Loucy (cell line): Measurements from ENCODE around the gene ZNF418.

Experiments
- H2AFZ ChIP-seq: fragments of 200-600 bp; sonication (generic); 2 replicates; pipeline ENCODE4 v1.6.0; 2016; ENCODE audit warnings: antibody characterized with exemption, mild to moderate bottlenecking, low read length, moderate library complexity
- H3F3A ChIP-seq: fragments of 200-600 bp; 2 replicates; pipeline ENCODE4 v1.6.0; 2016; ENCODE audit warnings: antibody characterized with exemption, low read depth, mild to moderate bottlenecking
- H3K27me3 ChIP-seq: fragments of 200-600 bp; sonication (generic); 2 replicates; pipeline ENCODE4 v1.6.1; 2014; ENCODE audit warnings: low read length, mild to moderate bottlenecking; ENCODE audit not compliant: insufficient read depth, poor library complexity, severe bottlenecking
- H3K36me3 ChIP-seq: fragments of 200-600 bp; sonication (generic); 2 replicates; pipeline ENCODE4 v1.6.1; 2016; ENCODE audit warnings: low read length; ENCODE audit not compliant: insufficient read depth
- H3K4me1 ChIP-seq: fragments of 200-600 bp; sonication (generic); 2 replicates; pipeline ENCODE4 v1.5.1; 2014; ENCODE audit warnings: low read length, mild to moderate bottlenecking; ENCODE audit not compliant: insufficient read depth, poor library complexity, severe bottlenecking
- H3K4me2 ChIP-seq: fragments of 200-600 bp; sonication (generic); 2 replicates; pipeline ENCODE4 v1.6.0; 2014; ENCODE audit warnings: antibody characterized with exemption, low read length, low read depth, mild to moderate bottlenecking; ENCODE audit not compliant: poor library complexity, severe bottlenecking
- H3K4me3 ChIP-seq: fragments of 200-600 bp; sonication (generic); 2 replicates; pipeline ENCODE4 v1.5.1; 2014; ENCODE audit warnings: low read length, mild to moderate bottlenecking, mixed read lengths; ENCODE audit not compliant: poor library complexity, severe bottlenecking
- H3K79me2 ChIP-seq: fragments of 200-600 bp; sonication (generic); 2 replicates; pipeline ENCODE4 v1.6.1; 2014; ENCODE audit warnings: low read length; ENCODE audit not compliant: insufficient read depth
- H3K9ac ChIP-seq: fragments of 200-600 bp; sonication (generic); 2 replicates; pipeline ENCODE4 v1.6.0; 2014; ENCODE audit warnings: mild to moderate bottlenecking, low read depth, low read length, moderate library complexity; ENCODE audit not compliant: poor library complexity, severe bottlenecking
- H3K9me2 ChIP-seq: fragments of 200-600 bp; sonication (generic); replicated peaks from 2 replicates; pipeline ENCODE4 v1.6.1; 2016; ENCODE audit warnings: low read depth, low read length, mixed read lengths
- H3K9me3 ChIP-seq: fragments of 200-600 bp; sonication (generic); 2 replicates; pipeline ENCODE4 v1.6.1; 2014; ENCODE audit warnings: mild to moderate bottlenecking, antibody characterized with exemption, low read length, low read depth; ENCODE audit not compliant: insufficient read depth
- H4K20me1 ChIP-seq: fragments of 200-600 bp; sonication (generic); 2 replicates; pipeline ENCODE4 v1.6.0; 2014; ENCODE audit warnings: antibody characterized with exemption, low read length, mild to moderate bottlenecking; ENCODE audit not compliant: insufficient read depth, poor library complexity, severe bottlenecking
- CTCF ChIP-seq: fragments of 200-600 bp; sonication (generic); conservative IDR thresholded peaks from 2 replicates; pipeline ENCODE4 v1.5.1; 2014; ENCODE audit warnings: mild to moderate bottlenecking, antibody characterized with exemption, low read length
- EZH2phosphoT487 ChIP-seq: fragments of 200-600 bp; IDR thresholded peaks from 2 replicates; pipeline ENCODE4 v1.6.1; 2018; ENCODE audit warnings: antibody characterized with exemption, mild to moderate bottlenecking, moderate library complexity, borderline replicate concordance

The ZNF418 gene

DNA sequence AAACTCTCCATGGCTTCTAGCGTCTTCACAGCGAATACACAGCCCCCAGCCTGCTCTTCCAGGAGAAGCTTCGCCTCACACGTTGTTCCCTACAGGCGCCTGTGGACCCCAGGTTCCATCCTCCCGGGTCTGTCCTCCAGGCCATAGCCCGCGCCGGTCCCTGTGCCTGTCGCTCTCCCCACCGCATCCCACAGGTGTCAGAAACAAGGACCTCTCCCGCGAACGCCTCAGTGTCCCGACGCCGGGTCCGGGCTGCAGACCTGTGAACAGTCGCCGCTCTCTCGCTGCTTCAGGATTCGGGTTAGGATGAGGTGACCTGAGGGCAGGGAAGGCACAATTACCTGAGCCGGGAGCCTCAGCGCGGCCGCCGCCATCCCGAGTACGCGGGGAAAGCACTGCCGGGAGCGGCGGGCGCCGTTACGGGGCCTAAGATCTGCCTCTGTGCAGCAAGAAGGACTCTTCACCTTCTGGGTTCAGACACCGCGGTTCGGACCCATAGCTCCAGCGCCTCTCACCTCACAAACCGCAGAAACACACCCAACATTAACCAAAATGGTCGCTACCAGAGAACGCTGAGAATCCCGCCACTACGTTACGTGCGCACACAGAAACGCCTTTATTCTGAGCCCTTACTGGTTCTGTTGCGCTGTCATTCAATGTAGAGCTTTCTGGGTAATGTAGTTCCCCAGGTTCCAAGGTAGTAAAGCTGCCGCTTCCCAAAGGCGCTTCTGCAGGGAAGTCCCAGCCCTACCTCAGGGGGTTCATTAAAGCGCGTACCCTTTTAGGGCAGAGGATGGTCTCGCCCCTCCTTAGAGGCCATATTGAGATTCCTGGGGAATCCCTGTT lies at the start of gene ZNF418:
ZNF418 (minus strand) TSS at position 583 of the 846 bp plus-strand sequence. CDS start 1,580 bp downstream, outside the sequence.
- peaks cover 4% of the 10 kb centered on the region; the same call in 1 of the 2 replicates for H3K79me2 ChIP-seq
- H3F3A ChIP-seq: no peaks in the 10 kb centered on the region
- peaks cover 3% of the 10 kb centered on the region; the same call in 1 of the 2 replicates for H3K36me3 ChIP-seq
- TF ChIP-seq EZH2phosphoT487 (no peak), CTCF (no peak)
- H3K4me3 ChIP-seq: peak within 1 kb of the TSS; percentile 68
- H3K4me1 ChIP-seq: no peaks in the 10 kb centered on the region
- H3K27me3 ChIP-seq: no peaks in the 10 kb centered on the region
- H2AFZ ChIP-seq: no peak within 1 kb of the TSS
- peak within 1 kb of the TSS; percentile 65 for H3K9ac ChIP-seq
- peak within 1 kb of the TSS; percentile 13 for H3K4me2 ChIP-seq
- H4K20me1 ChIP-seq: no peaks in the 10 kb centered on the region
- no peaks in the 10 kb centered on the region; the same call in 1 of the 2 replicates for H3K9me3 ChIP-seq
- H3K9me2 ChIP-seq: no peaks in the 10 kb centered on the region

DNA sequence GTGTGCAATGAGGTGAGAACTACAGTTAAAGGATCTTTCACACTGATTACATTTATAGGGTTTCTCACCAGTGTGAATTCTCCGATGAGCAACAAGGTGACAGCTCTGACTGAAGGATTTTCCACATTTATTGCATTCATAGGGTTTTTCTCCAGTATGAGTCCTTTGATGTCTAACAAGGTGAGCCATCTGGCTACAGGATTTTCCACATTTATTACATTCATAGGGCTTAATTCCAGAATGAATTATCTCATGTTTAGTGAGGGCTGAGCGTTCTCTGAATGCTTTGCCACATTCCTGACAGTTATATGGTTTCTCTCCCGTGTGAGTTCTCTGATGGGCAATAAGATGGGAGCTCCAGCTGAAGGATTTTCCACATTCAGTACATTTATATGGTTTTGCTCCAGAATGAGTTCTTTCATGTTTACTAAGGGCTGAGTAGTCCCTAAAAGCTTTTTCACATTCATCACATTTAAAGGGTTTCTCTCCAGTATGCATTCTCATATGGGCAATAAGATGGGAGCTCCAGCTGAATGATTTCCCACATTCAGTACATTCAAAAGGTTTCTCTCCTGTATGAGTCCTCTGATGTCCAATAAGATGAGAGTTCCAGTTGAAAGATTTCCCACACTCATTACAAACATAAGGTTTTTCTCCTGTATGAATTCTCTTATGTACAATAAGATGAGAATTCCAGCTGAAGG lies 43.5 kb upstream of the ZNF418 start:
- no peak for TF ChIP-seq EZH2phosphoT487
- no peaks in the 10 kb centered on the region for H3K79me2 ChIP-seq
- no peaks in the 10 kb centered on the region for H3F3A ChIP-seq
- H3K9ac ChIP-seq: no peak overlapping the region
- peaks cover 56% of the 10 kb centered on the region for H3K36me3 ChIP-seq
- no peaks in the 10 kb centered on the region for H3K9me2 ChIP-seq
- H3K4me1 ChIP-seq: no peaks in the 10 kb centered on the region
- no peak overlapping the region for H2AFZ ChIP-seq
- no peaks in the 10 kb centered on the region for H4K20me1 ChIP-seq
- peaks cover 77% of the 10 kb centered on the region for H3K9me3 ChIP-seq
- H3K4me3 ChIP-seq: no peak overlapping the region
- H3K4me2 ChIP-seq: no peak overlapping the region
- no peaks in the 10 kb centered on the region for H3K27me3 ChIP-seq

DNA sequence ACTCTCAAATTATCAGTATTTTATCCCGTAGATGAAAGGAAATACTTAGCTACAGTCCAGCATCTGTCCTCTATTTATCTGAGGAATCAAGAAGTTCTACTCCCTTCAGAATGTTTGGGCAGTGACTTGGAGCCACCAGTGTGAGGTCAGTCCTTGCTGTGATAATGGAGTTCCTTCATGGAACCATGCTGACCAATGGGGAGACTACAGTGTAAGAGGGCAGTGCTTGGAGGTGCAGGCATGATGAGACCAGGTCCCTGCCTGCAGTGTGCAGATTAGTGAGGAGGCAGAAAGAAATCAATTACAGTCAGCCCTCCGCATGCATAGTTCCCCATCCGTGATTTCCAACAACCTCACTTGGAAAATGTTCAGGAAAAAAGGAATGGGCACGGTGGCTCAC lies 39.2 kb upstream of the ZNF418 start, which contains the start of gene C19orf18:
C19orf18 (minus strand) TSS at position 101 of the 400 bp plus-strand sequence. CDS start 102 bp downstream, outside the sequence.
- Histone ChIP-seq H3K9me2 (no peaks in the 10 kb centered on the region), H3K36me3 (peaks cover 15% of the 10 kb centered on the region), H3K9me3 (peaks cover 57% of the 10 kb centered on the region), H2AFZ (no peak within 1 kb of the TSS), H3K4me2 (no peak within 1 kb of the TSS), H3K9ac (no peak within 1 kb of the TSS), H3K79me2 (no peaks in the 10 kb centered on the region), H3K4me3 (no peak within 1 kb of the TSS), H3K4me1 (no peaks in the 10 kb centered on the region), H3F3A (no peaks in the 10 kb centered on the region), H4K20me1 (no peaks in the 10 kb centered on the region), H3K27me3 (no peaks in the 10 kb centered on the region)
- TF ChIP-seq EZH2phosphoT487: no peak
- TF ChIP-seq CTCF: no peak
